CD1c-positive myeloid dendritic cell (primary cell): ENCODE results near the gene RPN2.
"Not testable (repeated sequence)": the region's sequence is repeated elsewhere in the genome, so short reads cannot be mapped to it uniquely, and the experiment has no call there.

ENCODE experiments used
- DNase-seq: peaks from one replicate; pipeline ENCODE4 v3.0.0-alpha.2; 2016; ENCODE audit errors: extremely low spot score

The RPN2 gene

GRCh38 chr20:37178839-37179682 lies at the start of gene RPN2, which contains the start of gene MROH8:
TSS of gene RPN2 (plus strand) at chr20:37179330. CDS start at chr20:37179357, 27 bp downstream.
TSS of gene MROH8 (minus strand) at chr20:37179548.
- peak; percentile 97 for DNase-seq

- DNase-seq: no peak
These were observed 47.6 kb upstream of the RPN2 start for GRCh38 chr20:37131486-37131885.

- no peak for DNase-seq
These were observed 45.2 kb upstream of the RPN2 start for GRCh38 chr20:37133952-37134351.

GRCh38 chr20:37137547-37137946 lies 41.6 kb upstream of the RPN2 start:
- DNase-seq: no peak

- no peak for DNase-seq
These were observed 36.4 kb upstream of the RPN2 start for GRCh38 chr20:37142708-37143107.

GRCh38 chr20:37144856-37145404 lies 34.2 kb upstream of the RPN2 start:
- DNase-seq: no peak

GRCh38 chr20:37147250-37147649 lies 31.9 kb upstream of the RPN2 start:
- DNase-seq: no peak

- not testable (repeated sequence) for DNase-seq
These were observed 28.3 kb upstream of the RPN2 start for GRCh38 chr20:37150864-37151263.

- no peak for DNase-seq
These were observed 27.6 kb upstream of the RPN2 start for GRCh38 chr20:37151529-37151928.

GRCh38 chr20:37152284-37152683 lies 26.8 kb upstream of the RPN2 start:
- no peak for DNase-seq

- no peak for DNase-seq
These were observed 24.3 kb upstream of the RPN2 start for GRCh38 chr20:37154684-37155298.

- no peak for DNase-seq
These were observed 23.1 kb upstream of the RPN2 start for GRCh38 chr20:37155987-37156386.

- DNase-seq: no peak
These were observed 20.9 kb upstream of the RPN2 start for GRCh38 chr20:37158248-37158647.

GRCh38 chr20:37160683-37161082 lies 18.4 kb upstream of the RPN2 start:
- DNase-seq: no peak

GRCh38 chr20:37161830-37162549 lies 17.1 kb upstream of the RPN2 start:
- no peak for DNase-seq

- no peak for DNase-seq
These were observed 16.5 kb upstream of the RPN2 start for GRCh38 chr20:37162646-37163045.

- no peak for DNase-seq
These were observed 15.1 kb upstream of the RPN2 start for GRCh38 chr20:37163832-37164554.

GRCh38 chr20:37165031-37165430 lies 14.1 kb upstream of the RPN2 start:
- DNase-seq: no peak

- DNase-seq: no peak
These were observed 12.3 kb upstream of the RPN2 start for GRCh38 chr20:37166867-37167266.

GRCh38 chr20:37172836-37173235 lies 6.3 kb upstream of the RPN2 start:
- DNase-seq: no peak

GRCh38 chr20:37179683-37180524 lies 774 bp downstream of the RPN2 start:
- peak; percentile 72 for DNase-seq
